Fibroblast of skin of abdomen (primary cell): ENCODE results near the gene RHBDL3.

ENCODE experiments used
- DNase-seq: peaks from one replicate; pipeline ENCODE4 v3.0.0-alpha.2; 2013

The RHBDL3 gene

DNA sequence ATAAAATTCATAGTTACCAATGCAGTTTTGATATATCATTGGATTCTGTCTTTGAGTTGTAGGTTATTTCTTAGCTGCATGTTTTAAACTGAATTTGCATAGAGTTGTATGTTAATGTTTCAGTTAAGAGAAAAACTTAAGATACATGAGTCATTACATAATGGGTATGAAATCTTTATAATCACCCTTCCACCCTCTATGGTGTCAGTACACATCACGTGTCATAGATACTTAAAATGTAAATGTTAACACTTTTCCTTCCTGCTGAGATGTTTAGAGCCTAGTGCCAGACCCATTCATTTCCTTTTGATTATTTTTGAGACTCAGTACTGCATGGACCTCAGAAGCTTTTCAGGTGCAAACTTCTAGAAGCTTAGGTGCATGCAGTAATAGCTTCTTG, 104.8 kb downstream of the RHBDL3 start:
- no peak for DNase-seq
